Measurements from ENCODE around the gene KDM2B.

DNA sequence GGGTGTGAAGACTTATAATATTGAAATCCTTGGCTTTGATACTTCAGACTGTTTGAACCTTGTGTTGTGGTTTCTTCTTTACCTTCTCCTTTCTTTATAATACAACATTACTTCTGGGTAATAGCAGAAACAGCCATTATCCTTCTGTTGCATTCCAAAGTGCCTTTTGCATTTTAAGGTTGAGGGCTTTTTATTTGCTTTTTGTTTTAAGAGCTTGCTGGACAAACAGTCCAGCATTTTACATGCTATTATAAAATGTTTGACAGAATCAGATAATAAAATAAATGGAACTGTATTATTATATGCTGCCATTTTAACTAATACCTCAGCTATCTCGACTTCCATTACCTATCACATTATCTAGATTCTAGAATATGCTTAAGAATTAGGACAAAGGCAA, 166.9 kb downstream of the KDM2B start:
- TF ChIP-seq, protein P1, sequence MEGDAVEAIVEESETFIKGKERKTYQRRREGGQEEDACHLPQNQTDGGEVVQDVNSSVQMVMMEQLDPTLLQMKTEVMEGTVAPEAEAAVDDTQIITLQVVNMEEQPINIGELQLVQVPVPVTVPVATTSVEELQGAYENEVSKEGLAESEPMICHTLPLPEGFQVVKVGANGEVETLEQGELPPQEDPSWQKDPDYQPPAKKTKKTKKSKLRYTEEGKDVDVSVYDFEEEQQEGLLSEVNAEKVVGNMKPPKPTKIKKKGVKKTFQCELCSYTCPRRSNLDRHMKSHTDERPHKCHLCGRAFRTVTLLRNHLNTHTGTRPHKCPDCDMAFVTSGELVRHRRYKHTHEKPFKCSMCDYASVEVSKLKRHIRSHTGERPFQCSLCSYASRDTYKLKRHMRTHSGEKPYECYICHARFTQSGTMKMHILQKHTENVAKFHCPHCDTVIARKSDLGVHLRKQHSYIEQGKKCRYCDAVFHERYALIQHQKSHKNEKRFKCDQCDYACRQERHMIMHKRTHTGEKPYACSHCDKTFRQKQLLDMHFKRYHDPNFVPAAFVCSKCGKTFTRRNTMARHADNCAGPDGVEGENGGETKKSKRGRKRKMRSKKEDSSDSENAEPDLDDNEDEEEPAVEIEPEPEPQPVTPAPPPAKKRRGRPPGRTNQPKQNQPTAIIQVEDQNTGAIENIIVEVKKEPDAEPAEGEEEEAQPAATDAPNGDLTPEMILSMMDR (optimal IDR thresholded peaks at IDR 0.05 in 1 of 3, IDR thresholded peaks at IDR 0.05 in 1 of 3, conservative IDR thresholded peaks at IDR 0.05 in 1 of 3; ENCODE audit: extremely low read depth in 1 of 3, insufficient read depth in 2 of 3, low read length in 3 of 3), result no peak
- no peak for TF ChIP-seq EZH2 (IDR thresholded peaks at IDR 0.05; ENCODE audit: low read length)

All from keratinocyte (primary cell).